Measurements from ENCODE around the gene LYRM9. TPM values are rescaled to one million over a fixed set of nuclear protein-coding genes. Genes with fewer than 3 reads are reported as not detected.

Gene LYRM9
- total RNA-seq, 4 donors from 2014 or later, result 12.3 to 35.4 (median 15.2) TPM

GRCh38 chr17:27873211-27873610, 20.0 kb downstream of the LYRM9 start:
- H3K27ac ChIP-seq, result no peak overlapping the region
- peaks cover 15% of the 10 kb centered on the region for H3K36me3 ChIP-seq
- no peaks in the 10 kb centered on the region for H3K9me3 ChIP-seq
- 68% methylated on average over 2 of the region's 2 CpGs for WGBS
- no peak overlapping the region for H3K4me3 ChIP-seq
- DNase-seq (ENCODE audit: low spot score in 2 of 2), result no peak
- no peaks in the 10 kb centered on the region for H3K27me3 ChIP-seq
- TF ChIP-seq, protein P1, sequence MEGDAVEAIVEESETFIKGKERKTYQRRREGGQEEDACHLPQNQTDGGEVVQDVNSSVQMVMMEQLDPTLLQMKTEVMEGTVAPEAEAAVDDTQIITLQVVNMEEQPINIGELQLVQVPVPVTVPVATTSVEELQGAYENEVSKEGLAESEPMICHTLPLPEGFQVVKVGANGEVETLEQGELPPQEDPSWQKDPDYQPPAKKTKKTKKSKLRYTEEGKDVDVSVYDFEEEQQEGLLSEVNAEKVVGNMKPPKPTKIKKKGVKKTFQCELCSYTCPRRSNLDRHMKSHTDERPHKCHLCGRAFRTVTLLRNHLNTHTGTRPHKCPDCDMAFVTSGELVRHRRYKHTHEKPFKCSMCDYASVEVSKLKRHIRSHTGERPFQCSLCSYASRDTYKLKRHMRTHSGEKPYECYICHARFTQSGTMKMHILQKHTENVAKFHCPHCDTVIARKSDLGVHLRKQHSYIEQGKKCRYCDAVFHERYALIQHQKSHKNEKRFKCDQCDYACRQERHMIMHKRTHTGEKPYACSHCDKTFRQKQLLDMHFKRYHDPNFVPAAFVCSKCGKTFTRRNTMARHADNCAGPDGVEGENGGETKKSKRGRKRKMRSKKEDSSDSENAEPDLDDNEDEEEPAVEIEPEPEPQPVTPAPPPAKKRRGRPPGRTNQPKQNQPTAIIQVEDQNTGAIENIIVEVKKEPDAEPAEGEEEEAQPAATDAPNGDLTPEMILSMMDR (IDR thresholded peaks at IDR 0.05), result no peak
- TF ChIP-seq POLR2A (IDR thresholded peaks at IDR 0.05) (no peak), POLR2AphosphoS5 (IDR thresholded peaks at IDR 0.05) (no peak)
- H3K4me1 ChIP-seq, result no peaks in the 10 kb centered on the region

GRCh38 chr17:27872776-27873175, 20.4 kb downstream of the LYRM9 start:
- Histone ChIP-seq H3K27ac (no peak overlapping the region), H3K4me3 (no peak overlapping the region), H3K36me3 (peaks cover 11% of the 10 kb centered on the region), H3K9me3 (no peaks in the 10 kb centered on the region), H3K4me1 (no peaks in the 10 kb centered on the region), H3K27me3 (no peaks in the 10 kb centered on the region)
- TF ChIP-seq EP300 (IDR thresholded peaks at IDR 0.05) (no peak), POLR2AphosphoS5 (IDR thresholded peaks at IDR 0.05) (no peak), POLR2A (IDR thresholded peaks at IDR 0.05) (no peak)
- TF ChIP-seq, protein P1 (IDR thresholded peaks at IDR 0.05), result no peak
- no peak for DNase-seq (ENCODE audit: low spot score in 2 of 2)
- WGBS, result 94% methylated on average over 3 of the region's 3 CpGs

DNA sequence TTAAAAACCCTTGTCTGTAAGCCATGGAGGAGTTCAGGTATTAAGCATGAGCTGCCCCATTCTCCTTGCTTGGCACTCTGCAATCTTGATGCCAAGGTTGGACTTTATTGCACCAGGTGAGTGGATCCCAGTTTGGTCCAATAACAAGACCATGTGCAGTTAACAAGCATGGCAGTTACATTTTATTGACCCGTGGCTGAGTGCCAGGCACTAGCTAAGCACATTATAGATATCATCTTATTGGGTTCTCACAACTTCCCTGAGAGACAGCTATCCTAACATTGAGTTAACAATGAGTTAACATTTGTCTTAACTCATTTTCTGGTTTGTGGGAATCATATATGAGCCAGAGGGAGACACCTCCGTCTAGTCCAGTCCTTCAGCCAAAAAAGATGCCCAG, 21.8 kb downstream of the LYRM9 start:
- no peak for DNase-seq (ENCODE audit: low spot score in 2 of 2)
- WGBS, result 31% methylated on average over 2 of the region's 2 CpGs
- H3K36me3 ChIP-seq, result peaks cover 1% of the 10 kb centered on the region
- no peaks in the 10 kb centered on the region for H3K27me3 ChIP-seq
- no peak overlapping the region for H3K4me3 ChIP-seq
- H3K9me3 ChIP-seq, result no peaks in the 10 kb centered on the region
- no peaks in the 10 kb centered on the region for H3K4me1 ChIP-seq
- TF ChIP-seq, protein P1 (IDR thresholded peaks at IDR 0.05), result no peak
- TF ChIP-seq EP300 (IDR thresholded peaks at IDR 0.05) (no peak), POLR2A (IDR thresholded peaks at IDR 0.05) (no peak), POLR2AphosphoS5 (IDR thresholded peaks at IDR 0.05) (no peak)
- no peak overlapping the region for H3K27ac ChIP-seq

GRCh38 chr17:27870345-27870744, 22.8 kb downstream of the LYRM9 start:
- DNase-seq (ENCODE audit: low spot score in 2 of 2), result no peak
- Histone ChIP-seq H3K4me1 (no peaks in the 10 kb centered on the region), H3K36me3 (no peaks in the 10 kb centered on the region), H3K9me3 (no peaks in the 10 kb centered on the region), H3K27ac (no peak overlapping the region), H3K4me3 (no peak overlapping the region), H3K27me3 (no peaks in the 10 kb centered on the region)
- WGBS, result 54% methylated on average over 2 of the region's 2 CpGs
- TF ChIP-seq, protein P1 (IDR thresholded peaks at IDR 0.05), result no peak
- no peak for TF ChIP-seq POLR2A (IDR thresholded peaks at IDR 0.05)
- no peak for TF ChIP-seq EP300 (IDR thresholded peaks at IDR 0.05)
- TF ChIP-seq POLR2AphosphoS5 (IDR thresholded peaks at IDR 0.05), result no peak

- no peaks in the 10 kb centered on the region for H3K4me1 ChIP-seq
- WGBS, result 92% methylated on average over 8 of the region's 8 CpGs
- TF ChIP-seq EP300 (IDR thresholded peaks at IDR 0.05), result no peak
- TF ChIP-seq POLR2A (IDR thresholded peaks at IDR 0.05), result no peak
- no peak for TF ChIP-seq POLR2AphosphoS5 (IDR thresholded peaks at IDR 0.05)
- TF ChIP-seq, protein P1 (IDR thresholded peaks at IDR 0.05), result no peak
- DNase-seq (ENCODE audit: low spot score in 2 of 2), result no peak
- H3K36me3 ChIP-seq, result no peaks in the 10 kb centered on the region
- H3K27me3 ChIP-seq, result no peaks in the 10 kb centered on the region
- no peak overlapping the region for H3K27ac ChIP-seq
- no peaks in the 10 kb centered on the region for H3K9me3 ChIP-seq
- H3K4me3 ChIP-seq, result no peak overlapping the region
Observed at GRCh38 chr17:27868565-27868964, 24.6 kb downstream of the LYRM9 start.
